Measurements from ENCODE around the gene VAX1. TPM values are rescaled to one million over a fixed set of nuclear protein-coding genes. Genes with fewer than 3 reads are reported as not detected.

The VAX1 gene
- total and polyA plus RNA-seq, 4 donors = not detected

GRCh38 chr10:117164592-117165537 is 26.8 kb upstream of the VAX1 start:
- no peaks in the 10 kb centered on the region for H3K36me3 ChIP-seq (ENCODE audit: control insufficient read depth in 4 of 4, insufficient read depth in 4 of 4, low read length in 4 of 4)
- DNase-seq = peak; percentile 12 to 34 (median 22)
- H3K27me3 ChIP-seq (ENCODE audit: control insufficient read depth in 3 of 3, insufficient read depth in 3 of 3, low read length in 2 of 3) = peaks cover 8 to 94% (median 87%) of the 10 kb centered on the region in 3 donors
- 3 to 4% methylated on average over 32 of the region's 32 CpGs for WGBS, 2 donors
- no peak overlapping the region for H3K4me3 ChIP-seq
- peaks cover 0 to 9% (median 0%) of the 10 kb centered on the region in 4 donors for H3K9me3 ChIP-seq (ENCODE audit: control insufficient read depth in 4 of 4, insufficient read depth in 3 of 4, low read length in 3 of 4)
- H3K9ac ChIP-seq (ENCODE audit: insufficient read depth in 1 of 2, low read length in 2 of 2) = no peak overlapping the region
- no peak overlapping the region for H3K27ac ChIP-seq (ENCODE audit: low read depth in 1 of 2, low read length in 1 of 2)
- no peak for ATAC-seq (ENCODE audit: insufficient read depth, low FRiP score)
- peaks cover 0 to 23% (median 4%) of the 10 kb centered on the region in 5 donors for H3K4me1 ChIP-seq (ENCODE audit: control insufficient read depth in 5 of 5, insufficient read depth in 5 of 5, low read length in 5 of 5)
- no peak for TF ChIP-seq CTCF (IDR thresholded peaks at IDR 0.05; ENCODE audit: control extremely low read depth, extremely low read depth)

- DNase-seq (no peak), ATAC-seq (ENCODE audit: insufficient read depth, low FRiP score) (no peak)
- Histone ChIP-seq H3K9me3 (ENCODE audit: control insufficient read depth in 4 of 4, insufficient read depth in 3 of 4, low read length in 3 of 4) (peaks cover 0 to 9% (median 0%) of the 10 kb centered on the region in 4 donors), H3K4me1 (ENCODE audit: control insufficient read depth in 5 of 5, insufficient read depth in 5 of 5, low read length in 5 of 5) (peaks cover 0 to 23% (median 4%) of the 10 kb centered on the region in 5 donors), H3K27ac (ENCODE audit: low read depth in 1 of 2, low read length in 1 of 2) (no peak overlapping the region), H3K9ac (ENCODE audit: insufficient read depth in 1 of 2, low read length in 2 of 2) (no peak overlapping the region), H3K4me3 (no peak overlapping the region), H3K27me3 (ENCODE audit: control insufficient read depth in 3 of 3, insufficient read depth in 3 of 3, low read length in 2 of 3) (peaks cover 8 to 94% (median 87%) of the 10 kb centered on the region in 3 donors), H3K36me3 (ENCODE audit: control insufficient read depth in 4 of 4, insufficient read depth in 4 of 4, low read length in 4 of 4) (no peaks in the 10 kb centered on the region)
- no peak for TF ChIP-seq CTCF (IDR thresholded peaks at IDR 0.05; ENCODE audit: control extremely low read depth, extremely low read depth)
- 10 to 13% methylated on average over 16 of the region's 16 CpGs for WGBS, 2 donors
Observed at GRCh38 chr10:117163954-117164548, 26.0 kb upstream of the VAX1 start.

GRCh38 chr10:117163061-117163953 is 25.2 kb upstream of the VAX1 start:
- Histone ChIP-seq H3K4me3 (no peak overlapping the region), H3K36me3 (ENCODE audit: control insufficient read depth in 4 of 4, insufficient read depth in 4 of 4, low read length in 4 of 4) (no peaks in the 10 kb centered on the region), H3K4me1 (ENCODE audit: control insufficient read depth in 5 of 5, insufficient read depth in 5 of 5, low read length in 5 of 5) (peaks cover 0 to 21% (median 4%) of the 10 kb centered on the region in 5 donors), H3K27me3 (ENCODE audit: control insufficient read depth in 3 of 3, insufficient read depth in 3 of 3, low read length in 2 of 3) (peaks cover 8 to 94% (median 91%) of the 10 kb centered on the region in 3 donors), H3K9ac (ENCODE audit: insufficient read depth in 1 of 2, low read length in 2 of 2) (no peak overlapping the region), H3K27ac (ENCODE audit: low read depth in 1 of 2, low read length in 1 of 2) (no peak overlapping the region), H3K9me3 (ENCODE audit: control insufficient read depth in 4 of 4, insufficient read depth in 3 of 4, low read length in 3 of 4) (peaks cover 0 to 7% (median 0%) of the 10 kb centered on the region in 4 donors)
- 2 to 4% methylated on average over 75 to 82 of the region's 82 CpGs for whole genome bisulfite sequencing, 2 donors
- ATAC-seq (ENCODE audit: insufficient read depth, low FRiP score) (no peak), DNase-seq (peak in 1 of 3 donors; percentile 12)
- no peak for TF ChIP-seq CTCF (IDR thresholded peaks at IDR 0.05; ENCODE audit: control extremely low read depth, extremely low read depth)
